Spinal cord (tissue), 10 donors: ENCODE data around the gene WASL. TPM values are rescaled to one million over a fixed set of nuclear protein-coding genes. Genes with fewer than 3 reads are reported as not detected.
A peak's percentile ranks its signal among the peaks of the same experiment; 100 is the strongest.
"Not testable (repeated sequence)": the region's sequence is repeated elsewhere in the genome, so short reads cannot be mapped to it uniquely, and the experiment has no call there.

Experiments used
- DNase-seq, 6 donors: peaks; one replicate each; pipeline versions ENCODE4 v3.0.0 to v3.0.0-alpha.2; 2013 to 2015; ENCODE audit warnings: low spot score in 6 of 6, low read depth in 4 of 6
- H3K27ac ChIP-seq: one replicate; pipeline ENCODE4 v1.5.1; 2013; ENCODE audit warnings: low read depth, low read length, control low read depth
- H3K27me3 ChIP-seq: one replicate; pipeline ENCODE4 v1.6.1; 2013; ENCODE audit warnings: low read length; ENCODE audit not compliant: control insufficient read depth, insufficient read depth
- H3K36me3 ChIP-seq: one replicate; pipeline ENCODE4 v1.6.1; 2013; ENCODE audit warnings: low read length; ENCODE audit not compliant: control insufficient read depth, insufficient read depth
- H3K4me1 ChIP-seq: one replicate; pipeline ENCODE4 v1.6.1; 2013; ENCODE audit warnings: low read length; ENCODE audit not compliant: control insufficient read depth, insufficient read depth
- H3K4me3 ChIP-seq: one replicate; pipeline ENCODE4 v1.5.1; 2013; ENCODE audit warnings: low read depth, low read length, control low read depth
- H3K9me3 ChIP-seq: one replicate; pipeline ENCODE4 v1.6.1; 2013; ENCODE audit warnings: low read length; ENCODE audit not compliant: control insufficient read depth, insufficient read depth
- WGBS: methylation state at CpG from one replicate; pipeline ENCODE4 v1.1.5; 2013; ENCODE audit warnings: missing lambda C conversion rate; ENCODE audit not compliant: insufficient coverage; 5-methylcytosine and 5-hydroxymethylcytosine counted together
- polyA plus RNA-seq, 2 donors: library from polyadenylated mRNA; unstranded; fragments of 120-200 nt; gene quantifications; one replicate each; pipeline ENCODE4 v1.2.1, GENCODE V29; 2013; ENCODE audit not compliant: insufficient read length in 2 of 2
- total RNA-seq, 2 donors: library from RNA; depleted of rRNA in 1 of 2; stranded (reverse); fragments of 120-200 nt in 1 of 2; fragments of >200 nt in 1 of 2; gene quantifications; one replicate each; pipeline versions ENCODE4 v1.2.3 to v1.2.4, GENCODE V29; 2013 to 2014
- donor health status: healthy.

The WASL gene
- total and polyA plus RNA-seq, 4 donors, result 14.5 to 46.8 (median 38.2) TPM

DNA sequence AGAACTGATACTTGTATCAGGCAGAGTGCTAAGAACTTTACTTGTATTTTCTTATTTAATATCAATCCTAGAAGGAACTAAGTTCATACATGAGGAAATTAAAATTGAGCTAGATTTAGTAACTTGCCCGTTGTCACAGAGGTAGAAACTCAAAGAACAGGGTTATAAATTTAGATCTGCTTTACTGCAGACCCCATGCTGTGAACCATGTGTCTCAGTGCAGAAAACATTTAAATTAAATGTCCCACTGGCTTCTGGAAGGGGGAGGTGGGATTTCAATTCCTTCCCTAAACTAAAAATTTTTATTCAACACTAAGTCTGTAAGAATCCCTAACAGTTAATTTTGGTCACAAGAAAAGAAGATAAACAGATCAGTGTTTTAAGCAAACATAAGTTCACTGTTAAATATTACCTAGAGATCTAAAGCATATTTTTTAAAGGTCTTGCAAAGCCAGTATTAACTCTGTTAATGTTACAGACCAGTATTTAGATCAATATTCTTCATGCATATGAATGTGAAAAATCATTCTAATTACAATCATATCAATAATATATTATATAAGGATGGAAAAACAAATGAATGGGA lies 23.1 kb downstream of the WASL start:
- H3K9me3 ChIP-seq, result no peaks in the 10 kb centered on the region
- no peak overlapping the region for H3K4me3 ChIP-seq
- no peaks in the 10 kb centered on the region for H3K27me3 ChIP-seq
- DNase-seq, result peak in 1 of 6 donors; percentile 22
- no peak overlapping the region for H3K27ac ChIP-seq
- no CpG with 5 or more reads among the region's 1 CpG for WGBS
- H3K36me3 ChIP-seq, result no peaks in the 10 kb centered on the region
- no peaks in the 10 kb centered on the region for H3K4me1 ChIP-seq

DNA sequence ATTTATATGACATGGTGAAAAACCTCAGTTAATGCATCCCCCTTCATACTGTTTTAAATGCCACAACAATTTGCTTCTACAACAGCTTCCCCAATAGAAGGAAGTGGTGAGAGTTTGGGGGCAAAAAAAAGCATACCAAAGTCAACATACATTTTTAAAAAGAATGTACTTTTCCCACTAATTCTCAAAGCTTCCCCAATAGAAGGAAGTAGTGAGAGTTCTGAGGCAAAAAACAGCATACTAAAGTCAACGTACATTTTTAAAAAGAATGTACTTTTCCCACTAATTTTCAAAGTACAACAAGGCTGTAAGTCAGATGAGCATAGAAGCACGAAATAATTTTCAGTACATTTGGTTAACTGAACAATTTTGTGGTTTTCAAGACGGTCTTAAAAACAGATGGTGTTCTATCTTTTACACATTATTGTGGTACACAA lies 24.0 kb downstream of the WASL start:
- Histone ChIP-seq H3K9me3 (no peaks in the 10 kb centered on the region), H3K27ac (no peak overlapping the region), H3K4me3 (no peak overlapping the region), H3K36me3 (no peaks in the 10 kb centered on the region), H3K4me1 (no peaks in the 10 kb centered on the region), H3K27me3 (no peaks in the 10 kb centered on the region)
- DNase-seq, result no peak
- WGBS, result no CpG with 5 or more reads among the region's 3 CpGs

DNA sequence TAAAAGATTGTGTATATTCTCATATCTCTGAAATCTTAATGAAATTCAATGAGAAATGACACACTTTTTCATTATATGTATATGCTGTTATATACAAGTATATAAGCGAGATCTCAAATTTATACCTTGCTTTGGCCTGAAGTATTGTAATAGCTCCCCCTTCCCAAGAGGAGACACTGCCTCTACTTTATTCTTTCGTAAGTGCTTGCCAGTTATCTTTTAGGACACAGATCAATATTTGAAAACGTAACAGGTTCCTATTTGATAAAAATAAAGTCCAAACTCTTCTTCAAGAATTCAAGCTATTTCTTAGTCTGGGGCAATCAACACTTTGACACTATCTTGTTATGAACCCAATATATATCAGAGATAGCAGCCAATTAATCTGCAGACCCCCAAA lies 24.9 kb downstream of the WASL start:
- H3K9me3 ChIP-seq, result no peaks in the 10 kb centered on the region
- no CpG with 5 or more reads among the region's 3 CpGs for WGBS
- H3K27ac ChIP-seq, result no peak overlapping the region
- H3K36me3 ChIP-seq, result no peaks in the 10 kb centered on the region
- H3K4me1 ChIP-seq, result no peaks in the 10 kb centered on the region
- H3K27me3 ChIP-seq, result no peaks in the 10 kb centered on the region
- H3K4me3 ChIP-seq, result no peak overlapping the region
- DNase-seq, result no peak

DNA sequence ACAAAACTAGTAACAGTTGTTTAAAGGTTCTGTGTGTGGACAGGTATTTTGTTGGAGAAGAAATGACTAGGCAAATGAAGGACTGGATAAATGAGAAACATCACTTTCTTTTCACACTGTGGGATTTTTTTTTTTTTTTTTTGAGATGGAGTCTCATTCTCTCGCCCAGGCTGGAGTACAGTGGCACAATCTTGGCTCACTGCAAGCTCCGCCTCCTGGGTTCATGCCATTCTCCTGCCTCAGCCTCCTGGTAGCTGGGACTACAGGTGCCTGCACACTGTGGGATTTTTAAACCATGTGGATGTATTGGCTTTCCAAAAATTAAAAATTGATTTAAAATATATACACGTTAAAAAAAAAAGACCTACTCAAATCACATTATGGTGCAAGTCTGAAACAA lies 28.3 kb downstream of the WASL start:
- H3K4me1 ChIP-seq, H3K4me3 ChIP-seq, H3K27ac ChIP-seq, H3K27me3 ChIP-seq, H3K36me3 ChIP-seq, DNase-seq, H3K9me3 ChIP-seq: not testable (repeated sequence)
- 60% methylated on average over 2 of the region's 3 CpGs for WGBS

DNA sequence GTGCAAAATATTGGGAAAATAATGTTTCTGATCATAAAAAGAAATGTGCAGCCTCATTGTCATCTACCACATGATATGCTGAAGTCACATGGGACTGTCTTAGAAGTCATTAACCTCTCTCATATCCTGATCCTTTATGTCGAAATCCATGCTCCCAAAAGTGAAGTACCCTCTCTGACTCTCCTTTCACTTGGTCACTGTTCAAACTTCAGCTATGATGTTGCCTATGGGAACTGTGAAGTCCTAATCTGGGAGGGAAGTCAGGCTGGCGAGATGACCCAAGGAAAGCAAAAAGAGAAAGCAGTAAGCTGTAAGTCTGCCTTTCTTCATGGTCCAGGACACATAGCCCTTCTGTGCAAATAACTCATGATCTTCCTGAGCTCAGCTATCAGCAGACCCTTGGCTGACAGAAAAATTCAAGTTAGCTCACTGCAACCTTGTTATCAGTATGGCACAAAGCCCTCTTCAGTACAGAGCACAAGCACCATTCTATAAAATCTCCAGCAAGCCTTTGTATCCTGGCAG lies 29.5 kb downstream of the WASL start:
- 100% methylated on average over 1 of the region's 2 CpGs for WGBS
- Histone ChIP-seq H3K4me3 (no peak overlapping the region), H3K27me3 (no peaks in the 10 kb centered on the region), H3K9me3 (no peaks in the 10 kb centered on the region), H3K36me3 (peaks cover 4% of the 10 kb centered on the region), H3K27ac (no peak overlapping the region), H3K4me1 (no peaks in the 10 kb centered on the region)
- DNase-seq, result no peak

DNA sequence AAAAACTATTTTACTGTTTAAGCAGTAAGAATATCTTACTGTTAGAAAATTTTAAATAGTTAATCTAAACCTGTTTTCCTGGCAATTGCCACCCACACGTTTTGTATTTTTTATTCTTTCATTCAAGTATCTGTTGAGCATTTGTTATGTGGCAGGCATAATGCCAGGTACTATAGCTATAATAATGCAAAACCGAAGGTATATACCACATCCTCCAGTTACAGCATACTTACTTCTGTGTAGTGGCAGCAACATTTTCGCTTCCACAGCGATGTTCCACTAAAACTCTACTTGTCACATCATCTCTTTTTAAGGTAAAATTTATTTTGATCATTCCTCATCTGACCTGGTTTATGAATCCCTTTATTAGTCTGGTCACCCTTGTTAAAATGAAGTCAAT lies 30.0 kb downstream of the WASL start:
- Histone ChIP-seq H3K4me1 (no peaks in the 10 kb centered on the region), H3K4me3 (no peak overlapping the region), H3K27ac (no peak overlapping the region), H3K9me3 (no peaks in the 10 kb centered on the region), H3K27me3 (no peaks in the 10 kb centered on the region), H3K36me3 (peaks cover 4% of the 10 kb centered on the region)
- no CpG with 5 or more reads among the region's 4 CpGs for WGBS
- no peak for DNase-seq

DNA sequence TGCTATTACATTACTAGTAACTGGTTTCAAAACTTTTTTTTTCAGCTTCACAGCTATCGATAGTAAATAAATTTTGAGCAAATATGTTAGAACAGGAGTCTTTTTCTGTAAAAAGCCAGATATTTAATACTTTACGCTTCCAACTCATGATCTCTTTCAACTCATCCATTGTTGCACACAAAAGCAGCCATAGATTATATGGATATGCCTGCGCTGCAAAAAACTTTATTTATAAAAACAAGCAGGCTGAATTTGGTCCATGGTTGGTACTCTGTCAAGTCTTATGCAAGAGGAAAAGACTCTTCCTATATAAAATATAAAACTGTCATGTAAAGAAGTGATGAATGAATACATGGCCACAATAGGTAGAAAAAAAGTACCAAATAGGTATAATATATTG lies 31.1 kb downstream of the WASL start:
- no peak for DNase-seq
- H3K27ac ChIP-seq, result no peak overlapping the region

DNA sequence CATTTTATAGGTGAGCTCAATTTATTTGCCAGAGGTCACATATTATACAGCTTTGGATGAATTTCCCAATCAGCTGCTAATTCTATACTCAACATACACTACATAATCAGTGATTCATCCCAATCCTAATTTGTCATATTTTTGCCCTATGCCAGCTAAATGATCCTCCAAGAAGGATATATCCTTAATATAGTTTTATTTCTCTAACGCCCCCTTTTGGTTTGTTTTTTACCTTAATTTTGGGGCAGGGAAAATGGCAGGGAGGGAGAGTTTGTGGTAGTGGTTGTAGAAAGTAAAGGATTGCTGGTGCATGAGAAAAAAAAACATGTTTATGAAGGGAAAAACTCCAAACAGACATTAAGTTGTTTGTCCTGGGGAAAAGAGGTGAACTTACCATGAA lies 31.9 kb downstream of the WASL start:
- no peak overlapping the region for H3K27ac ChIP-seq
- no peaks in the 10 kb centered on the region for H3K4me1 ChIP-seq
- no peak for DNase-seq
- no peaks in the 10 kb centered on the region for H3K9me3 ChIP-seq
- WGBS, result no CpG with 5 or more reads among the region's 1 CpG
- H3K4me3 ChIP-seq, result no peak overlapping the region
- H3K27me3 ChIP-seq, result no peaks in the 10 kb centered on the region
- peaks cover 4% of the 10 kb centered on the region for H3K36me3 ChIP-seq

More for the DNA sequence above, 31.1 kb downstream of the WASL start:
- Histone ChIP-seq H3K36me3 (peaks cover 4% of the 10 kb centered on the region), H3K27me3 (no peaks in the 10 kb centered on the region), H3K4me3 (no peak overlapping the region), H3K9me3 (no peaks in the 10 kb centered on the region), H3K4me1 (no peaks in the 10 kb centered on the region)
- WGBS, result no CpG with 5 or more reads among the region's 3 CpGs

DNA sequence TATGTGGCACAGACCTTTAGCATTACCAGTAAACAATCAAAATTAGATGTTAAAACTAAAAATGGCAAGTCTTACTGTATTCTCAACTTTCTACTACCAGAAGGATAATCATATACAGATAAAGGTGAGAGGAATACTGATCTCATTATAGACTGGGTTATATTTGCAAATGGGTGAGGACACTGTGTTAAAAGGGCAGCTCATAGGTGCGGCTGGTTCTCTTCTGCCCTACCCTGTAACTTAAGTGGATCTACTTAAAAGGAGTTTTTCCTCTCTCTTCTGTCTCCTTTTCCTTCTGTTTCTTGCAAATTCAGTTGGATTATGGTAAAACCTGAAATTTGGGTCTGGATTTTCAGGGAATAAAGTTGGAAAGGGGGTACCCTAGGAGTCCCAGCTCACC lies 33.0 kb downstream of the WASL start:
- no peak for DNase-seq
- Histone ChIP-seq H3K27ac (no peak overlapping the region), H3K4me1 (no peaks in the 10 kb centered on the region), H3K9me3 (no peaks in the 10 kb centered on the region), H3K36me3 (peaks cover 4% of the 10 kb centered on the region), H3K4me3 (no peak overlapping the region), H3K27me3 (no peaks in the 10 kb centered on the region)
- no CpG with 5 or more reads among the region's 1 CpG for WGBS

DNA sequence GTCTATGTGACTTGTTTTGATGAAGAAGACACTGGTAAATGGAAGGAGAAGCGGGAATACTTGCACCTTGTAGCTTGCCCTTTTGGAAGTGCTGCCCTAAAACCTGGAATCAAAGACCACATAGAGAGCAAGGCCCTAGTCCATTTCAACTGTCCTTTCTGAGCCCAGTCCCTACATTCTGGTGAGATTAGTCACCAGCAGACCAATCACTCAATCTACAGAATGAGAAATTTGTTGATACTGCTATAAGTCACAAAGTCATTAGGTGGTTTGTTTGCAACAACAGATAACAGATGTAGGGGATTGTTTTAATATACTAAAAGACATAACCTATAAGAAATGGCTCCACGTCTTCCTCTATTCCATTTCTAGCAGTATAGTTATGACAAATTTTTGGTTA lies 33.6 kb downstream of the WASL start:
- no peak overlapping the region for H3K27ac ChIP-seq

More for the DNA sequence above, 33.6 kb downstream of the WASL start:
- Histone ChIP-seq H3K4me1 (no peaks in the 10 kb centered on the region), H3K9me3 (no peaks in the 10 kb centered on the region), H3K36me3 (peaks cover 4% of the 10 kb centered on the region), H3K4me3 (no peak overlapping the region), H3K27me3 (no peaks in the 10 kb centered on the region)
- no CpG with 5 or more reads among the region's 2 CpGs for WGBS
- DNase-seq, result no peak
